GM18505 (cell line): ENCODE measurements around the gene FAM193A.
"Not testable (repeated sequence)": the region's sequence is repeated elsewhere in the genome, so short reads cannot be mapped to it uniquely, and the experiment has no call there.

Experiments
- ATAC-seq: cut with Tn5 transposase; IDR thresholded peaks from one replicate; pipeline ENCODE4 v1.9.1; 2021; ENCODE audit not compliant: unreplicated experiment
- POLR2A ChIP-seq: IDR thresholded peaks from 4 replicates; pipeline ENCODE4 v1.6.1; 2011; ENCODE audit warnings: borderline replicate concordance; ENCODE audit not compliant: insufficient read depth, insufficient read length; ENCODE audit errors: extremely low read depth

Gene FAM193A

DNA sequence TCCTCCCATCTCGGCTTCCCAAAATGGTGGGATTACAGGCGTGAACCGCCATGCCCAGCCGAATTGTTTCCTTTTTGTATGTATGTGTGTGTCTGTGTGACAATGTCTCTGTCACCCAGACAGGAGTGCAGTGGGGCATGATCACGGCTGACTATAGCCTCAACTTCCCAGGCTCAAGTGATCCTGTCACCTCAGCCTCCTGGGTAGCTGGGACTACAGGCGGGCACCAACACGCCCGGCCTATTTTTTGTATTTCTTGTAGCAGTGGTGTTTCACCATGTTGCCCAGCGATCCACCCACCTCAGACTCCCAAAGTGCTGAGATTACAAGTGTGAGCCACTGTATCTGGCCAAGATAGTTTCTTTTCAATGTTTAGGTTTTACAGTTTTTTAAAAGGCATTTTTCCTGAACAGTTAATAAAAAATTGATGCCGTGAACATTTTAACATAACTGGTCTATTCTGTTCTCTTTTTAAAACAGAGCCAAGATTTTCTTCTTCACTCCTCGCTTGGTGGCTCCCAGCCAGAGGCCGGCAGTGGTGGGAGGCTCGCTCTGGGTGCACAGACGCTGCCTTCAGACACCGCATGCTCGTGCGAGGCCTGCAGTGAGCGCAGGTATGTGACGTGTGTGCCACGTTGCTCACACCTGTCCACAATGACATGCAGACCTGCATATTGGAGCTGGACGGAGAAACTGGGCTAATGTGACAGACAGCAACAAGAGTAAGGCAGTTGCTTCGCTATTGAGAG lies 88.5 kb downstream of the FAM193A start:
- no peak for TF ChIP-seq POLR2A
- ATAC-seq = no peak

DNA sequence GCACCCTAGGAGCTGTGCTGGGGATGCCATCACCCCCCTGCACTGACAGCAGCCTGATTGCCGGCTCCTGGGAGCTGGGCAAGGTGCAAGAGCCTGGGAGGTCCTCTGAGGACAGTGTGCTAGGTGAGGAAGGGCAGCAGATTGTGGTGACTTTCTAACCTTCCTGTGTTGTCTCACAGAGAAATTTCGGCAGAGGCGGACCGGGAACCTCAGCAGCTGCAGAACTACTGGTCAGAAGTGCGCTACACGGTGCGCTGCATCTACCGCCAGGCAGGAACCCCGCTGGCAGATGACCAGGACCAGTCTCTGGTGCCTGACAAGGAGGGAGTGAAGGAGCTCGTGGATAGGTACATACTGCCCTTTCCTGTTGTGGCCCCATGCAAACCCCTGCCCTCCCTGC lies 89.8 kb downstream of the FAM193A start:
- ATAC-seq = no peak
- TF ChIP-seq POLR2A = no peak

DNA sequence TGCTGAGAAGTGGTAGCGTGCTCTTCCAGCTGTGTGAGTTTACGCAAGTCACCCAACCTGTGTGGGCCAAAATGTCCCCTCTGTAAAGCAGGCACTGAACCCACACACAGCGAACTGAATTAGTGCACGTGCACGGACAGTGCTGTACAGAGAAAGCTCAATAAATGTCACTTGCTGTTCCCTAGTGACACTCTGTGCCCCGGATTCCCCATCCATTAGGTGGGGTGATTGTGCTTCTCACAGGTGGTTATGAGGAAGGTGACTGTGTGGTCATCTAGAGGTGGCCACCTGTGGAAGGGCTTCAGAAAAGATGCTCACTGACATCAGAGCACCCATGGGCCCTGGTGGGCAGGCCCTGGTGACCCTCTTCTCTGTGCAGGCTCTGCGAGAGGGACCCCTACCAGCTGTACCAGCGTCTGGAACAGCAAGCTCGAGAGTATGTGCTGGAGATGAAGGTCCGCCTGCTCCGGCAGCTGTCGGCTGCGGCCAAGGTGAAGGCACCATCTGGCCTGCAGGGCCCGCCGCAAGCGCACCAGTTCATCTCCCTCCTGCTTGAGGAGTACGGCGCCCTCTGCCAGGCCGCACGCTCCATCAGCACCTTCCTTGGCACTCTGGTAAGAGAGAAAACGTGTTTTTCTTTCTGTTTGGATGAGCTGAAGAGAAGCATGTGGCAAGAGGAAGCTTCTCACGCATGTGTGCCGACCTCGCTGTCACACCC lies 94.3 kb downstream of the FAM193A start:
- no peak for TF ChIP-seq POLR2A
- no peak for ATAC-seq

DNA sequence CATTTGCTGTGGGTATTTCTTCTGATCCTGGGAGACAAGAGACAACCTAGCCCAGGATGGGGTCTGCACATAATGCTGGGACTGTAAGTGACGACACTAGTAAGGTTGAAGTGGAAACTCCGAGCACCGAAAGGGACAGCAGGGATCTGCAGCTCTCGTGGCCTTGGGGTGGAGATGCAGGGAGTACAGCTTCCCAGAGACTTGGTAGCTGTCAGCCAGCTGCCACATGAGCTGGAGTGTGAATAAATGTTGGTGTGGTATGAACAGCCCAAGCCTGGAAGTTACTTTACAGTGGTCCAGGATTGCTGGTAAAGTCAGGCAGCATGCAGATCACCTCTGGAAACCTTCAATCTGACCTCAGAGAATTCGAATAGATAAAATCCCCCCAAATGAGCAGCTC lies 97.6 kb downstream of the FAM193A start:
- TF ChIP-seq POLR2A = no peak

DNA sequence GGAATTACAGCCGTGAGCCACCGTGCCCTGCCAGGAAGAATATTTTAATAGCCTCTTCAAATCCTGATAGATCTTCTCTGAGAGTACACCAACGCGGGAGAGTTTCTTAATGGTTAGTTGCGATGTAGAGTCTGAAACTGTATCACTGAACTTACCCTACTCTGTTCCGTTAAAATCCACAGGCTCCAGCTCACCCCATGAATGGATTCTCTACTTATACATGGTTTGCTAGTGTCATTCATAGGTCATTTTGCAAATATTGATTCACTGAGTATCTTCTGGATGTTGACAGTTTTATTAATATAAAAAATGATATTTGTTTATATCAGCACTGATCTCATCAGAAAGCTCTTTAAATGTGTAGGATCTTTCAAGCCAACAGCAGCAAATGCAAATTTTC lies 99.9 kb downstream of the FAM193A start:
- no peak for TF ChIP-seq POLR2A

More for the DNA sequence above, 97.6 kb downstream of the FAM193A start:
- no peak for ATAC-seq

DNA sequence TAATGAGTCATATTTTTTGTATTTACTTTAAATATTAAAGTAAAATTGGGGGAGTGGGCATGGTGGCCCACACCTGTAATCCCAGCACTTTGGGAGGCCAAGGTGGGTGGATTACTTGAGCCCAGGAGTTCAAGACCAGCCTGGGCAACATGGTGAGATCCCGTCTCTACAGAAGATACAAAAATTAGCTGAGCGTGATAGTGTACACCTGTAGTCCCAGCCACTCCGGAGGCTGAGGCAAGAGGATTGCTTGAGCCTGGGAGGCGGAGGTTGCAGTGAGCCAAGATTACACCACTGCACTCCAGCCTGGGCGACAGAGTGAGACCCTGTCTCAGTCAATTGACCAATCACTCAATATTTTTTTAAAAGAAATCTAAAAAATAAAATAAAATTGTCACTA lies 100.5 kb downstream of the FAM193A start:
- ATAC-seq = not testable (repeated sequence)

More for the DNA sequence above, 99.9 kb downstream of the FAM193A start:
- ATAC-seq = no peak

DNA sequence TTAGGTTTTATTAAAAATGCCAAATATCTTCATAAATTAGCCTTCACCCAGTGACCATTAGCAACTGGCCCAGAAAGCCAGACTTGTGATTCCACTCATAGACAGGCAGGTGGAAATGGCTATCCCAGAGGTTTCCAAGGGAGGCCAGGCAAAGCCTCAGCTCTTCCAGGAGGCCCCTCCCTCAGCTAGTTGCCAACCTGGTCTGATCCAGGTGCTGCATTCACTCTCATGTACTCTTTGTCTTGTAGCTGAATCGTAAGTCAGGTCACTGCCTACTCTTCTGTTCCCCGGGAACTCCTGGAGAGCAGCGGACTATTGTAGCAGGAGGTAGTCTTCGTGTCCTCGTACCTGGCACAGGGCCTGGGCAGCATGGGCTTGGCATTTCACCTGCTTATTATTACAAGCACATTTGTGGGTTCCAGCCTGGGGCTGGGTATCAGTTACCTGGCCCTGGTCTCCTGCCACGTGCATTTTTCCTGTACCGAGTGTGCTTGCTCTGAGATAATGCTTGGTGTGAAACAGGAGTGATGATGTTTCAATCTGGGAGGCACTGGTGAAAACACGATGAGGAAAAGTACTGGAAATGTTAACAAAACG lies 101.6 kb downstream of the FAM193A start:
- no peak for TF ChIP-seq POLR2A
- ATAC-seq = no peak

DNA sequence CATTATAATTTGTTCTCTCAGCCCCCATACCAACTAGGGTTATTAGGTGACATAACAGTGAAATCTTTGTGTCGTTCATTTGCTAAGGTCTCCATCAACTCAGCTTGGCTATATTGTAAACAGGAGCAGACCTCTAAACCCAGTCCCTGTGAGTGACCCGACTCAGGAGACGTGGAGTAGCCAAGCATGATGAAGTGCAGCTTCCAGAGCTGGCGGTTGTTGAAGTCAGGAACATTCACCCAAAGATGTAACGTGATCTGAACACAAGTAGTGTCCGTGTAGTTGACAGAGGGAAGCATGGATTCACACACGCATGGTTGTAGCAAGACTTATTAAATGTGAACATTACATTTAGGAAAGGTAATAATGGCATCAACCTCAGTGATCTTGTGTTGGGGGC lies 102.3 kb downstream of the FAM193A start:
- no peak for ATAC-seq
- no peak for TF ChIP-seq POLR2A

DNA sequence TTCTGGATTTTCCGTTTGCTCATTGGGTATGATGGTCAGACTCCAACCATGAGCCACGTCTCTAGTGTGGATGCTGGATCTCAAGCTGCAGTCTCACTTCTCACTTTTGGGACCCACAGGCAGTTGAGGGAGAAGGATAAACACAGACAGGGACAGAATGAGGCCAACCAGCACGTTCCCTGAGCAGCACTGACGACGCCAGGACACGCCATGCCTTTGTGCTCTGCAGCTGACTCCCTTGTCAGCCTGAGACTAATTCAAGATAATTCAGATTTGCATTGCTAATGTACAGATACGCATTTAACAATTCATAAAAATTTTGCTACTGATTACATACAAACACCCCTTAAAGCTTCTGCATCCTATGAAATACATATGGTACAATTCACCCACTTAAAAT lies 106.5 kb downstream of the FAM193A start:
- TF ChIP-seq POLR2A = no peak
- no peak for ATAC-seq

DNA sequence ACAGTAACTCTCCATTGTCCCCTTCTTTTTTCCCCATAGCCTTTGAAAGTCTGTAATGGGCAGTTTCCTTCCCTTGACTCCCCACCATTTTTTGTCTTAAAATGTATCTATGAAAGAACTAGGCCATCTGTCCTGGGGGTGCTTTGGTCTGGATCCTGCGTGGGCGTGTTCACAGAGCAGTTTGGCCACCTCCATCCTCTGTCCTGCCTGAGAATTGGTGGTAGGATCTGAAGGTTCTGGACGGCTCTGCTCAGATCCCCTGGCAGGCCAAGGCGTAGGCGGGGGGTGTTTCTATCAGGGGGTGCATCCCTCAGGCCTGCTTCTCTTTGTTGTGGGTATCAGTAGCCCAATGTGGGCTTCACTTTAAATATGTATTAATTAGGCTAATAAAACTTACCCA lies 107.1 kb downstream of the FAM193A start:
- TF ChIP-seq POLR2A = no peak
- no peak for ATAC-seq

DNA sequence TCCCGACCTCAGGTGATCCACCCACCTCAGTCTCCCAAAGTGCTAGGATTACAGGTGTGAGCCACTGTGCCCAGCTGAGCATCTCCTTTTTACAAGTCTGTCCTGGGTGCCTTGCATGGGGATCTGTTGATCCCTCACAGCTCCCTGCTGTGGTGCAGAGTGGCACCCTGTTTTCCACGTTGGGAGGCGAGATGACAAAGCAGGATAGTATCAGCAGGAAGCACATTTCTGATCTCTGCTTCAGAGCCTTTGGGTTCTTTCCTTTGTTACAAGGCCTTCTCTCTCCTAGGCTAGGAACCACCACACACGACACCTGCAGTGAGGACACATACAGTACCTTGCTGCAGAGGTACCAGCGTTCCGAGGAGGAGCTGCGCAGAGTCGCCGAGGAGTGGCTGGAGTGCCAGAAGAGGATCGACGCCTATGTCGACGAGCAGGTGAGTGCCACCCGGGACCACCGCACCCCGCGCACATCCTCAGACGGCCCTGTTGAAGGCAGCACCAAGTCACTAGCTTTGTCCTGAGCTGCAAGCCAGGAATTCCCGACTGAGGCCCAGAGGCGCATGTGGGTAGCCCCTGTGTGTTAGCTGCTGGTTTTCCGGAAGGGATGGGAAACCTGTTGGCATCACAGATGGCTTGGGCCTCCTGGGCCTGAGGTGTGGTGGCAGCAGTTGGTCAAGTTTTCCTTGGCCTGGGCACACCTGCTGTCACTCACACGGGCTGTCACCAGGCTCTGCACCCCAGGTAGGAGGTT lies 110.1 kb downstream of the FAM193A start:
- TF ChIP-seq POLR2A = no peak
- ATAC-seq = no peak

DNA sequence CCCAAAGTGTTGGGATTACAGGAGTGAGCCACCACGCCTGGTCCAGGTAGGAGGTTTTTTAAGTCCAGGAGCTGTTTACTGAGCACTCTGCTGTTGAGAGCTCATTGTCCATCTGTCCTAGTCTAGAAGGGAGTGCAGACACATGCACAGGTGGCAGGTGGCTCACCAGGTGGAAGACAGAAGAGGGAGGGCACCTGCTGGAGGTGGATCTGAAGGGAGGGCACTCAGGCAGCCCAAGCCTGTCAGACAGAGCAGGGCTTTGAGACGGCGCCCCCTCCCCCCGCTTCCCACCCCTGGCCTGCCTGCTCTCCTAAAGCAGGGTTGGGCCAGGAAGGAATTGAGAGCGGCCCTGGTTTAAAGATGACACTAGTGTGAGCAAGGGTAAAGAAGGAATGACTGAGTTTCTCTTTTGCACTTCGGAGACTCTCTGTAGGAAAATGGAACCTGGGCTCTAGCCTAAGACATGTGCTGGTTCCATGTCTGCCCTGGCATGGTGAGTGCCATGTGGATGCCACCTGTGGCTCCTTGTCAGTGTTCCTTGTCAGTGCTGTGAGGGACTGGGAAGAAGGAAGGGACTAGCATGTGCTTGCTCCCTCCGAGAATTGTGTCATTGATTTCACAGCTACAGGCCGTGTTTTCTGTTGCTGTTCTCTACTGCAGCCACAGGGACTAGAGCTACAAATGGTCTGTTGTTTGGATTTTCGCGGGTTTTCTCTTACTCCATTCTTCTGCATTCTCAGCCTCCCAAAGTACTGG lies 111.1 kb downstream of the FAM193A start:
- ATAC-seq = no peak
- TF ChIP-seq POLR2A = no peak
